ENCODE data around the gene ZWILCH.

DNA sequence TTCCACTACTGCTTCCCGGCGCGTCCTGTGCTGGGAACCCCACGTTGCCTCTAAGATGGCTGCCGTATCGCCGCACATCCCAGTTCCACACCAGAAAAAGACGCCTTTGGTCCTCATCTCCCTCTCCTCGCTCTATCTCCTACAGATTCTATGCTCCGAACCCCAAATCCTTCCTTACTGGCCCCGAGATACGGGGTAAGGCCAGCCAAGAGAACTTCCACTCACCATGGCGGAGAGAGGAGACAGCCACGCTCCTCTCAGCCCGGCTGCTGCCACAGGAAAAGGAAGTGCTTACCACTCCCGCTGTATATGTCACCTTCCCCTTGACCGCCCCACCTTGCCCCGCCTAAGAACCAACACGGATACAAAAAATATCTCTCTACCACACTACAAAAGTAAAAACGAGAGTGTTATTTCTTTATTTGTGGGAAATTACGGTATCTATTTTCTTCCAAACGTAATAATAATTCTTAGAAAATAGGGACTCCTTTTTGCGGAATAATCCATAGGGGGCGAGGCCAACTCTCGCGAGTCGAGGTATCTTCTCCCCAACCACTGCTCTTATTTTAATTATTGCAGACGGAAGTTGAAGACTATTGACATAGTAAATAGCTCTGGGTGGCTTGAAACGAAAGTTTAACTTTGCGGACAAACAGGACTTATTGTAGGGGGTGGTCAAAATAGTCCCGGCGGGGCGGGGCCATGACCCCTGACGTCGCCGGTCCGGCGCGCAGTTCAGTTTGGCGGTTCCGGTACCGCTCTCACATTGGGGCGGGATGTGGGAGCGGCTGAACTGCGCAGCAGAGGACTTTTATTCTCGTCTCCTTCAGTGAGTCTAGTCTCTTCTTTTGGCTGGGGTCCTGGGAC, at the start of gene ZWILCH, which contains the start of gene RPL4:
- TF ChIP-seq POLR2A (IDR thresholded peaks at IDR 0.05; ENCODE audit: low read depth, low read length) (peak; percentile 98), POLR2AphosphoS5 (IDR thresholded peaks at IDR 0.05; ENCODE audit: low read depth, low read length) (peak; percentile 98)

Data from GM12892 (cell line).